SKM-1 treated with dmso at 0.1 percent for 144 hours (cell line): Measurements from ENCODE around the gene SPOCK2.

Source experiments
- DNase-seq: peaks from one replicate; lab custom pipeline; 2025; ENCODE audit not compliant: unreplicated experiment; lab: John Stamatoyannopoulos, UW

SPOCK2 gene

DNA sequence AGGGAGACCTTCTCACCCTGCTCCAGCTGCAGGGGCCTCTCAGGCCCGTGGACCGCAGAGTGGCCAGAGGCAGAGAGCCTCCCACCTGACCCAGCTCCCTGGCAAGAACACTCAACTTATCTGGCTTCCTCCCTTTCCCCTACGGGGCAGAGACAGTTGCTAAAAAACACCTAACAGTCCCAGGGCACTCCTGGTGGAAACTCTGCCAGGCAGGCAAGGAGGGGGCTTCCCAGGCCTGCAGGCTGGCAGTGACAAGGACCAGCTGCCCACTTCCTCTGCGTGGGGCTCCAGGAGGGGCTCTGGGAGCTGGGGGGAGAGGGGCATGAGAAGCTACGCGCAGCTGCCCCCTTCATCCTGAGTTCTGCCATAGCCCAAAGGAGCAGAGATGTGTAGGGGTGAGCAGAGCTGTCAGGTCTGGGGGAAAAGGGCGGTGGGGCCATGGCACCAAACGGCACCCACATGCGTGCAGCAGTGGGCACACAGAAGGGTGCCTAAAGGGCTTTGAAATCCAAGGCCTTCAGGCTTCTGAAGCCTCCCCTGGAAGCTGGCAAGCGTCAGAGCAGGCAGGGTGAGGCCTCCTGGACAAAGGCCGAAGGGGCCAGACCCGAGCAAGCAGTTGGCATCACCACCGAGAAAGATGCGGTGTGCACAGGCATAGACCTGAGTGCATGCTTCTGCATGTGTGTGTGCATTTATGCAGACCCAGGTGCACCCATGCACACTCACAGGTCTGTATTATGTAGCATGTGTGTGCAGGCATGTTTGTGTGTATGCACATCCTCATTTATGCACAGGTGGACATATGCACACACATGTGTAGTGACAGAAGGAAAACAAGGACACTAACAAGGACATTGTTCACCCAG is 14.4 kb downstream of the SPOCK2 start:
- DNase-seq, result no peak

DNA sequence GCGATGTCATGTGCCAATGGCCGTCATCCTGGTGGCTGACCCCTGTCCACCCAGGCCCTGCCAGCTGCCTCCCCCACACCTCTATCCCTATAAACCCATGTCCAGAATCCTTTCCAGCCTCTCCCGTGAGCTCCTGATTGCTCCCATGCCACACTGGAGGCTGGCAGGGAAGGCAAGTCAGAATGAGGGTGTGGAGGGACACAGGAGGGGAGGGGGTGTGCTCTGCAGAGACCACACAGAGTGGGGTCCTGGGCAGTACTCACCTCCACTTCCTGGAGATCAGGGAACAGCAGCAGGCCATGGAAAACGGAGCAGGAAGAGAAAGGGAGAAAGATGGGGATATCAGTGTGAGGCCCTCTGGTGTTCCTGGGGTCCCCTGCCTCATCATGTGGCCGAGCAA is 15.7 kb downstream of the SPOCK2 start:
- DNase-seq, result no peak

DNA sequence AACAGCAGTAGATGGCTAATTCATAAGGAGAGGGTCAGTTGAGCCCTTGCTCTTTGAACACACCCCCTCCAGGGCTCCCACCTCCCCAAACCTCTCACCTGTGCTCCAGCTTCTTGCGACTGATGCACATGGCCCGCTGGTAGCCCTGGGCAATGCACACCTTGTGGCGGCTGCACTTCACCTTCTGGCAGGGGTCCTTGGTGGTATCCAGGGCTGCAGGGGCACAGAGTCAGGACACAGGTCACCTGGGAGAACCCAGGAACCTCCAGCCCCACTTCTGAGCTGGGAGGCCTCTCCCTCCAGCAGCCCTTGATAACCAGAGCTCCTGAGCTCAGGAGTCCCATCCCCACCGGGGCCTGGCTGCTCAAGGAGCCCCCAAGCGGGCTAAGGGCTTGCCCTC is 16.3 kb downstream of the SPOCK2 start:
- no peak for DNase-seq

DNA sequence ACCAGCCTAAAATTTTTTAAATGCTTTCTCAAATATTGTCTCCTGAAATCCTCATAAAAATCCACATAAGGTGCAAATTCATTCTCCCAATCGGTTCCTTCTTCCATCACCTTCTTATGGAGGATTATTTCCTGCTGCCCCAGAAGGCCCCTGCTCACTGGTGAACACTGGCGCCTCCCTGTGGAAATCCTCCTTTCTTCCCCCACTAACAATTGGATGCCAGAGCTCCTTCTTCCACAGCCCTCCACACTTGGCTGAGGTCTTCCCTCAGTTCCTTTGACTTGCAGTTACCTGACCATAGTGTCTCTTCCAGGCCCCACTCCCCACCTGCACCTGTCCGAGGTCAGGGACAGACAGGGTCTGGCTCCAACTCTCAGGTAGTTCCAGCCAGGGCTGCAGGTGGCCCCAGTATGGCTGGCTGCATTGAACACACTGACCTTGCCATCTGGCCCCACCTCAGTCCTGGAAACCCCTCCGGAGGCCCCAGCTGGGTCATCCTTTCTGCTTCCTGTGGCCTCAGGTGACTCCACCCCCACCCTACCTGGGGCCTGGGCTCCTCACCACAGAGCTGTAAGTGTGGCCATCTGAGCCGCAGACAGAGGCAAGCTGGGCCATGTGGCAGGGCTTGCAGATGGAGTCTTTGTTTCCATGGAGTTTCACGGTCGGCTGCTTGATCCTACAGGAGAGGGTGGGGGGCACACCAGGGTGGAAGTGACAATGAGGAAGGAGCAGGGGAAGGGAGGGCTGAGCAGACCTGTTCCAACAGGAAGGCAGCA is 18.4 kb downstream of the SPOCK2 start:
- DNase-seq, result no peak

DNA sequence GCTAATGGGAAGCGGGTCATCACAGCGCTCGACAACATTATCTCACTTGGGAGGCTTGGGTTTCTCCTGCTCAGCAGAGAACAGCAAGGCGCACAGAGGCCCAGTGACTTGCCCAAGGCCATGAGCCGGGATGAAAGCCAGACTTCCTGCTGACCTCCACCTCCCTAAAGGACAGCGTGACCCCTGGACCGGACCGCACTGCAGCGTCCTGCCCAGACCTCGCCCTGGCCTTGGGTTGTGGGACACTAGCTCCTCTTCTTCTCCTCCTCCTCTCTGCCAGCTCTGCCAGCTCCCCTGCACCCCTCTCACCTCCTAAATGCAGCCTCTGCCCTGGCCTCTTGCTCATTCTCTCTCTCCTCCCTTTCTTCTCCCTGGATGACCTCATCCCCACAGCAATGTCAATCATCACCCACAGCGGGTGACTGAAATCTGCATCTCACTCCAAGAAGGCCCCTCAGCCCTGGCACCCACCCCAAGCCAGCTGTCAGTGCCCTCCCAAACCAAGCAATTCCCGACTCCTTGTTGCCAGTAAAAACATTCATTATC is 19.4 kb downstream of the SPOCK2 start:
- DNase-seq, result no peak

DNA sequence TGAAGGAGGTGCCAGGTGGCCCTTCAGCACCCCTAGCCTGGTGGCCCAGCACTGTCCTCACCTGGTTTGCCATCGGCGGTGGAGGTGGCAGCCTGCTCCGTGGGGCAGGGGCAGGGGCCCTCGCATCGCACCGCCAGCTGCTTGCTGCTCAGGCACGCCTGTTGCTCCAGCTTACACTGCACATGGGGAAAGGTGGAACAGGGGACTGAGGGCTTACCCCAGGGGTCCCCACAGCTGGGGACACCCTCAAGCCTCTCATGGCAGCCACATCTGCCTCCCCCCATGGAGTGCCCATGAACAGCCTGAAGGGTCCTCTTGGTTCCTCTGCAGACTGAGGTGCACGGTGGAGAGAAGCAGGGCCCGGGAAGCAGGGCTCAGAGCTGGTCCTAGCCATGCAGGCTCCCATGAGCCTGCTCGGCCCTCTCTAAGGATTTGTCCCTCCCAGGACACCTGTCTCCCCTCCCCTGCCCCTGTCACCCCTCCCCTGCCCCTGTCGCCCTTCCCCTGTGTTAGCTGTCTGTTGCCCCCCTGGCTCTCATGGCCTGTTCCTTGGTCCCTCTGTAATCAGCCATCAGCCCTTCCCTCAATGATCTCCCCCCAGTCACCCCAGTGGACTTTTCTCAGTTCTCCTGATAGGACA is 20.1 kb downstream of the SPOCK2 start:
- DNase-seq, result no peak

DNA sequence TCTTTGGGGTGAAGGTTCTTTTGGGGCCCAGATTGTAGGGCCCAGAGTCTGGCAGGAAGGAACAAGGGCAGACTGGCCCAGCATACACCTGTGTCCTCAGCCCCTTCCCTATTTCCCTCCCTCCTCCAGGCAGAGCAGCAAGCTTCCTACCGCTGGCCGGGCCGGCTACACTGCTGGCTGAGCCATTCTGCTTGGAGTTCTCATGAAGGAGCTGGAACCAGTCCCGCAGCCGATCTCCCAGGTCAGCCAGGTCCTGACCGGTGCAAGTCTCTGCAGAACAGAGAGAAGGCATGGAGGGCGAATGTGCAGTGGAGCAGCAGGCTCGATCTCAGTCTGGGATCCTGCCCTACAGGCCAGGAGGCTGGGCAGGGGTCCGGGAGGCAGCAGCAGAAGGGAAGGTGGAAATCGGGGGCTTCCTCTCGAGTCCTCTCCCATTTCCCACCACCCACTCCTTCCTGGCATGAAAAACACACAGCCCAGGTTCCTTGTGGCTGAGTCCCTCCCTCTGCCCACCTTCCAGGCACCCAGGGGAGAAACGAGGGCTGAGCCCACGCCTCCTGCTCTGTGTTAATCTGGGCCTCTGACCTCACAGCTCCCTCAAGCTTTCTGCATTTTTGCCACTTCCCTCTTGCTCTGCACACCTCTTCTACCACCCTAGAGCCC is 20.8 kb downstream of the SPOCK2 start:
- DNase-seq, result no peak

DNA sequence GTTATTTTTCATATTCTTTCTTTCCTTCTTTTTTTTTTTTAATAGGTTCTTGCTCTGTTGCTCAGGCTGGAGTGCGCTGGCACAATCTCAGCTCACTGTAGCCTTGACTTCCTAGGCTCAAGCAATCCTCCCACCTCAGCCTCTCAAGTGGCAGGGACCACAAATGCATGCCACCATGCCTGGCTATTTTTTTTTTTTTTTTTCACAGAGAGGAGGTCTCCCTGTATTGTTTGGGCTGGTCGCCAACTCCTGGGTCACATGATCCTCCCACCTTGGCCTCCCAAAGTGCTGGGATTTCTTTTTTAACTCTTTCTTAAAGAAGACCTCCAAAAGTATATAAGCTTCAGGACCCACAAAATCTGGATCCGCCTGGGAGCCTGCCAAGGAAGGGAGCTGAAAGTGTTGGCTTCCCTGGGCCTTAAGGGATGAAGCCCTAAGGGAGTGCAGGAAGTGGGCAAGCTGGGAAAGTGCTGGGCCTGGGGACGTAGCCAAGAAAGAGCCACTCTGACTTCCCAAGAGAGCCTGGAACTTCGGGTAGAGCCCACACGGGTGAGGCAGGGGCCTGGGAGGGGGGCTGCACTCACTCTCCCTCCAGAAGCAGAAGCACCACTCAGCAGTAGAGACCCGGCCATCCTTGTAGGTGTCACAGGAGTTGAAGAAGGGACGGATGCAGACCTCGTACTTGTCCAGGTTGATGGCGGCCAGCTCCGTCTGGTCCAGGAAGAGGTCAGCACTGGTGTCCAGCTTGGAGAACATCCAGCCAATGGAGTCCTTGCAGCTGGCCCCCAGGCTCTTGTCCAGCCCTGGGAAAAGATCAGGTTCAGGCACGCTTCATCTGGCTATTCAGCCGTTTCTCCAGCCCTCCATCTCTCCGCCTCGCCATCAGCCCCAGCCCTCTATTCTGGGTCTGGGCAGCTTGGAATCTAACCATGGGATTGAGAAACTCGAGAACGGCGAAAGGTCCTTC is 21.8 kb downstream of the SPOCK2 start:
- no peak for DNase-seq

DNA sequence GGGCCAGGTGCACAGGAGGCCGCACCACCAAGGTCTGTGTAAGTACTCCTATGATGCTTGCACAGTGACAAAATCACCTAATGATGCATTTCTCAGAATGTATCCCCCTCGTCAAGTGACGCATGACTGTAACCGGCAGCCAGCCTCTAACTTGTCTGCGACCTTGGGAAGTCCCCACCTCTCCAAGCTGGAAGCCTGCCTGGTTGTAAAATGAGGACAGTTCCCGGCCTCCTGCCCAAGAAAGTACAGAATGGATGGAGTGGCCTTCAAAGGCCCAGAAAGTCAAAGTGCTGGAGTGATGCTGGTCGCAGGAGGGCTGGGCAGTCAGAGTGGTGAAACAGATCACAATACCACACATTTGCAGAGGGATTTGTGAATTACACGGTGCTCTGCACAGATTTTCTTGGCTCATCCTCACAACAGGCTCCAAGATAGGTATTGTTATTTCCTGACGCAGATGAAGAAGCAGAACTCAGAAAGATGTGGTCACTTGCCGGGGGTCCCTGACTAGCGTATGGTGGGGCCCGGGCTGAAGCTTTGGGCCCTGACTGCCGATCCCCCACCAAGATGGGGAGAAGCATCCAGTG is 22.8 kb downstream of the SPOCK2 start:
- DNase-seq, result no peak

DNA sequence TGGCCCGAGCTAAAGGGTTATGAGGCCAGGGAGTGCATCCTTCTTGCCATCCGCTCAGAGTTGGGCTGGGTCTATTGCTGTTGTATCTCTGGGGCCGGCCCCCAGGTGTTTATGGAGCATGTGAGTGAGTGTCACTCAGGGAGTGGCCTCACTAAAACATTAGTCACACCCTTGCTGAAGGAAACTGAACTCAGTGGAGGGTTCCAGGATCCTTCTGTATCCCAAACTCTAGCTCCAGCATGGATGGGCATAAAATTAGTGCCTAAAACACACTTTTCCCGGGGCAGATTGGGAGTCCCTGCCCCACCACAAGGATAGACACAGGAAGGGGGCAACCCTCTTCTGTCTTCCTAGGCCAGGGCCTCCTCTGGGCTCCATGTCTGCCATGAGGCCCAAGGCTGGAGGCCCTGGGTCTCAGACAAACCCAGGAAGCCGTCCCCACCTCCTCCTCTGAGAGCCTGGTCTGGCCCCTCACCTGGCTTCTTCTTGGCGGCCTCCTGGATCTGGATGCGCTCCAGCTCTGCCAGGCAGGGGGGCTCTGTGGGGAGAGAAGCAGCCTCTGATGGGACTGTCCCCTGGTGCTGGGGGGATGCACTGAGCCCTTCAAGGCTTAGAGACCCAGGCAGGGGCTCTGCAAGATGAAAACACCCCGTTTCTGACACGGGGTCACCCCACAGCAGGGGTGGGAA is 24.5 kb downstream of the SPOCK2 start:
- DNase-seq, result no peak

DNA sequence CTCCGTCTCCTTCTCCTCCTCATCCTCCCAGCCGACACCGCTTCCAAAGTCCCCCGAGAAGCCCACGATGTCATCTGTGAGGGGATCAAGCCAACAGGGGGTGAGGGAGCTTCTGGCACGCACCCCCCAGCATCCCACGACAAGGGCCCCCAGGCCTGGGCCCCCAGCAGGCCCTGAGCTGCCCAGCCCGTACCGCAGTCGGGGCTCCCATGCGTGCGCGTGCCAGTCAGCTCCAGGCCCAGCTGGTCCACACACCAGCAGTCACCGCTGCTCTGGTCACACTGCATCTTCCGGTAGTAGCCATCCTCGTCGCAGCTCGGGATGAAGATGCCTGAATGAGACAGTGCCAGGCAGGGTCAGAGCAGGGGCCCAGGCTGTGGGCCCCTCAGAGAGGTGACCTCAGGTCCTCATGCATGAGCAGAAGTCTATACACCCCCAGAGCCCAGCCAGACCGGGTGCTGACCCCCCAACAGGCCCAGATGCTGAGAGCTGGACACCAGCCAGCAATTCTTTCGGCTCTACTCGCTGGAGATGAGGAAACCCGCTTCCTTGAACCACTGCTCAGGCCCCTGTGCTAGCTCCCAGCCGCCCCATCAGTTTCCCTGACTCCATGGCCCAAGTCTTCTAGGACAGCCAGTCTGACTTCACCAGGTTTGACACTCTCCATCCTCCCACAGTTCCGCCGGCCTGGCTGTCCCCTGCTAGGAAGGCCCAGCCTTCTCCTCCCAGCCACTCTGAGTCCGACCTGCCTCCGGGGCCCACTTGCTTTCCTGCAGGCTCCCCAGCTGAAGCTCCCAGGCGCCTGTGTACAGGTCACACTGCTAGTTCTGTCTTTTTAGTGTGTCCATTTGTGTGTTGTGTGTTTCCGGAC is 25.3 kb downstream of the SPOCK2 start:
- DNase-seq, result no peak

DNA sequence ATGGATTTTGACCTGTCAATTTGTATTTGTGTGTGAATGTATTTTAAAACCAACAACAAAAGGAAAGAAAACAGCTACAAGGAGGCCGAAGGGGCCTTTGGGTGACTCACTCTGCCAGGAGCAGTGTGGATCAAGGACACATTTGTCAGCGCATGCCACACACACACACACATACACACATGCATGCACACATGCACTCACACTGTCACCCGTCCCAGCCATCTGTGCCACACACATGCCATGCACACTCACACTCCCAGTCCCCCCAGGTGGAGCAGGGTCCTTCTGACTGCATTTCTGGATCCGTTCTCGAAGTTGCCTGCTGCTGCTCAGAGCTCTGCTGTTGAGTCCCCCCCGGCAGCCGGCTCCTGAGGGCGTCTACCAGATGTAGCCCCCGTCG is 26.0 kb downstream of the SPOCK2 start:
- DNase-seq, result no peak

DNA sequence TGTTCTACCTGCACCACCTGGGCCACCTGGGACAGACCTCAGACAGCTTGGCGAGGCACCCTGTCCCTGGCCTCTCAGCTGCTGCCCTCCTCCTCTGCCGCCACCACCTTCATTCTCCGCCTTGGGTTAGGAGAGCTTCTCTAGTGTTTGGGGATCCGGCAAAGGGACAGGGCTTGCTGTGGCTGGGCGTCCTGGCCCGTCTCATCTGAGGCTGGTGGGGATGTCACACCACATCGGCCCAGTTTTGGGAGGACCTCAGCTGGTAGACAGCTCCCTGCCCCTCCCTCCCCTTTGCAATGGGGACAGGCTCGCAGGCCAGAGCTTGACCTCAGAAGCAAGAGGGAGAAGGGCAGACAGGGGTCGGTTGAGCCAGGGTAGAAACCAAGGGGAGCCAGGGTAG is 26.4 kb downstream of the SPOCK2 start:
- no peak for DNase-seq

DNA sequence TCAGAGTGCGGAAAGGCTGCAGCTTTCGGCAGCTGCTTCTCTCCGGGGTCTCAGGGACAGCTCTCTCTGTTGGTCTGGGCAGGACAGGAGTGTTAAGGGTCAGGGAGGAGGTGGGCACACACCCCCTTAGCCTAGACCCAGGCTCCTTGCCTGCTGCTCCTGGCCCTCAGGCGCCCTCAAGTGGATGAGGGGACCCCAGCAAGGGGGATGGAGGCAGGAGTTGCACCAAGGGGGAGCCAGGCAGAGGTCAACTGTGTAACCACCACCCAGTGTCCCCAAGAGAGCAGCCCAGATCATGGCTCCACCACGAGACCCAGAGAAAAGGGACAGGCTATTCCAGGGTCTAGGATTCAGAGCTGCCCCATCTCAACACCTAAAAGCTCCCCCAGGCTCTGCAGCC is 26.9 kb downstream of the SPOCK2 start:
- DNase-seq, result no peak

DNA sequence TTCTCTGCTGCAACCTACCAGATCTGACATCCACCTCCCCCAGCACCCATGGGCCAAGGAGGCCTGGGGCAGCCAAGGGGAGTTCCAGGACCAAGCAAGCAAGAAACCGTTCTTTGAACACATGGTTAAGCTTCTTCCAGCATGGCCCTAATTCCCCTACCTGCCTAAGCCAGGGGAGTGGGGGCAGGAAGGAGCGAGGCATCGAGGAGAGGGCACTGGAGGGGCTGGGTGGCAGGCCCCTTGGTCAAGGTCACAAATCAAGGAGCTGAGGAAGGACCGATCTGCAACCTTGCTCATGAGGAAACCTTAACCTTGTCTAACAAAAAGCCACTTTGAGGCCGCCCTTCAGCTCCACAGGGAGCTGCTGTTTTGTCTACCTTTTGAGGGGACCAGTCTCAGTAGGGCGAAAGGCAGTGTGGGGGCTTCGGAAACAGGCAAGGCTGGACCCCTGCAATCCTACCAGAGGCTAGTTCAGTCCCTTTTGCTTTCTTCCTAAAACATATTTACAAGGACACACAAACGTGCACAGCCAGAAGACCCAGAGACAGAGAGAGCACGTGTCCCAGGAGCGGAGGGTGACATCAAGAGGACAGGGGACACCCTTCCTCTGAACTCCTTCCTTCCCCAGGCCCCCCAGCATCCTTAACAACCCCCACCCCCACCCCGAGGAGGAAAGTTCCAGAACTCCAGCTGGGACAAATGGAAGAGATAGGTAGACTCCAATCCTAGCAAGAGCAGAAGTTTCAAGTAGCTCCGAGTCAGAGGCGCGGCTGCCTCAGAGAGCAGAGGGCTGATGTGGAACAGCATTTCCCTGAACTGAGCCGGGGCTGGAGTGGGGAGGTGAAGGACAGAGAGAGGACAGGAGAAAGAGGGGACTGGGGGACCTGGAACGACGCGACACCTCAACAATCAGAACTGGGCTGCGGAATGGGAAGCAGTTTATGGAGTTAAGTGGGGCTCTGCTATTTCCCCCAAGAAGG is 28.2 kb downstream of the SPOCK2 start:
- no peak for DNase-seq

DNA sequence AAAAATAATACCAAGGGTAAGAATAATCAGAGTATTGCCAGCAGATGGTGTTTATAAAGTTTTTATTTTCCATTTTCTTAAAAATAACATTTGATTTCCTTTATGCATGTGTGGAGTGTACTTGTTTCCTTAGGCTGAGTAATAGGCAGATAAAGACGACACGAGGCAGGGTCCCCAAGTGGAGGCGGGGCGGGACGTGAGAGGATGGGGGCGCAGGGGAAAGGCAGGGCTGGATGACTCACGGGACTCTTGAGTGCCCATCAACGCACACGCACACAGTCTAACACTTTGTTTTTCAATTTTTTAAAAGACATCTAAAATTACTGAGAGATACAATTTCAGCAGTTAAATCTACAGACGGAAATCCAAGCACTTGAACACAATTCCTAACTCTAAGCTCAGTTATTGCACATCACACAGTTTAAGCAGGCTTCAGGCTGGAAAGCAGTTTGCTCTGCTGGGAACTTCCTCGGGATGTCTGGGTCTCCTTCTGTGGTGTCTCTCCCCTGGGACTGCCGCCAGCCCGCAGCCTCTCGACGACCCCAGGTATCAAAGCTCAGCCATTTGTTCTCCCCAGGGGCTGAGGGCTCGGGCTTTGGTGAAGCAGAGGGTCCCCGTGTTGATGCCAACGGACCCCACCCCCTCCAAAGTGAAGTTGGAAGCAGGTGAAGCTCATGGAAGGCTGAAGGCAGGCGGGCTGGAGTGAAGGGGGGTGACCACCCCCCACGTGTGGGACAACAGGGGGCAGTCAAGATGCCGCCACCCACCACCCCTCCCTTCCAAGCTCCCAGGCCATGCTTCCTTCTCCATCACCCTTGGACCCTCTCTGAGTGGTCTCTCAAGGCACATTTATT is 29.1 kb downstream of the SPOCK2 start:
- no peak for DNase-seq
